ENCODE results near the gene TOR3A.
A peak's percentile ranks its signal among the peaks of the same experiment; 100 is the strongest.

TOR3A gene

GRCh38 chr1:179066471-179066870 is 15.4 kb upstream of the TOR3A start:
- DNase-seq (ENCODE audit: low read depth), result no peak

GRCh38 chr1:179077396-179077795 is 4.5 kb upstream of the TOR3A start:
- DNase-seq (ENCODE audit: low read depth), result no peak

GRCh38 chr1:179079113-179079761 is 2.6 kb upstream of the TOR3A start:
- peak; percentile 33 for DNase-seq (ENCODE audit: low read depth)

- no peak for DNase-seq (ENCODE audit: low read depth)
These were observed 794 bp upstream of the TOR3A start for GRCh38 chr1:179080866-179081686.

GRCh38 chr1:179082333-179082998 is 596 bp downstream of the TOR3A start:
- no peak for DNase-seq (ENCODE audit: low read depth)

- no peak for DNase-seq (ENCODE audit: low read depth)
These were observed 1.1 kb downstream of the TOR3A start for GRCh38 chr1:179082999-179083335.

GRCh38 chr1:179083533-179083932 is 1.7 kb downstream of the TOR3A start:
- no peak for DNase-seq (ENCODE audit: low read depth)

- no peak for DNase-seq (ENCODE audit: low read depth)
These were observed 5.8 kb downstream of the TOR3A start for GRCh38 chr1:179087665-179088064.

GRCh38 chr1:179089827-179090482 is 8.1 kb downstream of the TOR3A start:
- no peak for DNase-seq (ENCODE audit: low read depth)

GRCh38 chr1:179090522-179090921 is 8.7 kb downstream of the TOR3A start:
- DNase-seq (ENCODE audit: low read depth), result no peak

GRCh38 chr1:179090923-179091322 is 9.1 kb downstream of the TOR3A start:
- no peak for DNase-seq (ENCODE audit: low read depth)

GRCh38 chr1:179091691-179092165 is 9.9 kb downstream of the TOR3A start:
- no peak for DNase-seq (ENCODE audit: low read depth)

- DNase-seq (ENCODE audit: low read depth), result no peak
These were observed 11.1 kb downstream of the TOR3A start for GRCh38 chr1:179092896-179093461.

GRCh38 chr1:179094818-179095217 is 12.9 kb downstream of the TOR3A start:
- no peak for DNase-seq (ENCODE audit: low read depth)

GRCh38 chr1:179095377-179095776 is 13.5 kb downstream of the TOR3A start:
- DNase-seq (ENCODE audit: low read depth), result no peak

- no peak for DNase-seq (ENCODE audit: low read depth)
These were observed 14.1 kb downstream of the TOR3A start for GRCh38 chr1:179095924-179096323.

GRCh38 chr1:179099891-179100290 is 18.0 kb downstream of the TOR3A start:
- no peak for DNase-seq (ENCODE audit: low read depth)

- no peak for DNase-seq (ENCODE audit: low read depth)
These were observed 19.7 kb downstream of the TOR3A start for GRCh38 chr1:179101566-179101965.

- DNase-seq (ENCODE audit: low read depth), result no peak
These were observed 22.1 kb downstream of the TOR3A start for GRCh38 chr1:179103999-179104398.

GRCh38 chr1:179104611-179105250 is 22.9 kb downstream of the TOR3A start:
- DNase-seq (ENCODE audit: low read depth), result no peak

- no peak for DNase-seq (ENCODE audit: low read depth)
These were observed 23.5 kb downstream of the TOR3A start for GRCh38 chr1:179105393-179105792.
